GM21423 (cell line): ENCODE results near the gene MYMX.
"Not testable (repeated sequence)": the region's sequence is repeated elsewhere in the genome, so short reads cannot be mapped to it uniquely, and the experiment has no call there.

Source experiments
- ATAC-seq: cut with Tn5 transposase; IDR thresholded peaks from one replicate; pipeline ENCODE4 v1.9.1; 2021; ENCODE audit warnings: mild to moderate bottlenecking, moderate library complexity; ENCODE audit not compliant: unreplicated experiment

The MYMX gene

GRCh38 chr6:44185953-44186634, 30.6 kb upstream of the MYMX start:
- ATAC-seq, result no peak

GRCh38 chr6:44186635-44187025, 30.1 kb upstream of the MYMX start:
- no peak for ATAC-seq

GRCh38 chr6:44188819-44189218, 27.9 kb upstream of the MYMX start:
- no peak for ATAC-seq

DNA sequence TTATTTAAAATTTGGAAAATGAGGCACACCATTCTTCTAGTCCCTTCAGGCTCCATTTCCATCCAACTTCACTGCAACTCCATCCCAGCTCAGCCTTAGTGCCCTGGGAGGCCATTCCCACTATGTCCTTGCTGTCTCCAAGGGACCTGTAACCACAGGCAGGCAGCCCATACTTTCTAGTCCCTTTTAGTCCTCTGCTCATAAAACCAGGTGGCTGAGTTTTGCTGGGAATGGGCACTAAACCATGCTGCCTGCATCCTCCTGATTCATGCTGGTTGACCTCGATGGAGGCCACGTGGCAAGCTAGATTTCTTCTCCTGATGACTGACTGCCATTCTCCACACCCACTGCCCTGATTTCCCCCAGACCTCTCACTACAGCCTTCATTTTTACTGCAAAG, 27.5 kb upstream of the MYMX start:
- no peak for ATAC-seq

GRCh38 chr6:44190715-44191114, 26.0 kb upstream of the MYMX start:
- ATAC-seq, result no peak

GRCh38 chr6:44192428-44193041, 24.2 kb upstream of the MYMX start:
- ATAC-seq, result no peak

DNA sequence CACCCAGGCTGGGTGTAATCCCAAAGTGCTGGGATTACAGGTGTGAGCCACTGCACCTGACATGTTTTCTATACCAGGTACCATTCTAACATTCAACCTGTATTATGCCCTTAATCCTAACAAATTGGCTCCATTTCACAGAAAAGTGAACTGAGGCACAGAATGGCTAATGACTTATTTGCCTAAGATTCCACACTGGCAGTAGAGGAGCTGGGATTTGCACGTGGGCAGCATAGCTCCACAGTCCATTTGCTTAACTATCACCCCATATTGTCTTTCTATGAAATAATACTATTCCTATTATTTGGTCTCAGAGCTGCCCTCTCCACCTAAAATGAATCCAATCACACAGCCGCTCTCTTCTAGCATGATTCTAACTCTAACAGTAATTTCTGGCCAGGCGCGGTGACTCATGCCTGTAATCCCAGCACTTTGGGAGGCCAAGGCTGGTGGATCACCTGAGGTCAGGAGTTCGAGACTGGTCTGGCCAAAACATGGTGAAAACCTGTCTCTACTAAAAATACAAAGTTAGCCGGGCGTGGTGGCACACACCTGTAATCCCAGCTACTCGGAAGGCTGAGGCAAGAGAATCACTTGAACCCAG, 23.3 kb upstream of the MYMX start:
- ATAC-seq, result no peak

DNA sequence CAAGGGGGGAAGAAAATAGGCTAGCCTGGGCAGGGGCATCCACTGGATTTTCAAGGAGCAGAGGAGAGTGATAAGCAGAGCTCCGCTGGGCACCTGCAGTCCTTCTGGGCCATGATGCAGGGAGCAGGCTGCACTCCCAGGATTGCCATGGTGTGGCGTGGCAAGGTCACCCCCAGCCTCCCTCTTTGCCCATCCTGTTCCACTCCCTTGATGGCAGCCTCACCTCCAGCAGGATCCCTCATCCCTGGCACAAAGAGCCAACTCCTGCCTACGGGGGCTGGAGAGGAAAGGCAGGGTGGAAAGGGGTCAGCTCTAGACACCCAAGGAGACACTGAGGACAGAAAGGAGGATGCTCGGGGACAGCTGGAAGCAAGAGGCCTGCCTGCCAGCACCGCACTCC, 22.4 kb upstream of the MYMX start:
- no peak for ATAC-seq

DNA sequence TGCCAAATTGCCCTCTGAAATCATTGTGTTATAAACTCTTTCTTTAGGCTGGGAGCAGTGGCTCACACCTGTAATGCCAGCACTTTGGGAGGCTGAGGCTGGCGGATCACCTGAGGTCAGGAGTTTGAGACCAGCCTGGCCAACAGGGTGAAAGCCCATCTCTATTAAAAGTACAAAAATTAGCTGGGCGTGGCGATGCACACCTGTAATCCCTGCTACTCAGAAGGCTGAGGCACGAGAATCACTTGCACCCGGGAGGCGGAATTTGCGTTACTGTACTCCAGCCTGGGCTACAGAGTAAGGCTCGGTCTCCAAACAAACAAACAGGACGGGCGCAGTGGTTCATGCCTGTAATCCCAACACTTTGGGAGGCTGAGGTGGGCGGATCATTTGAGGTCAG, 20.4 kb upstream of the MYMX start:
- ATAC-seq, result not testable (repeated sequence)

- no peak for ATAC-seq
These were observed 18.0 kb upstream of the MYMX start for GRCh38 chr6:44198684-44199083.

GRCh38 chr6:44199883-44200282, 16.8 kb upstream of the MYMX start:
- no peak for ATAC-seq

- no peak for ATAC-seq
These were observed 15.5 kb upstream of the MYMX start for GRCh38 chr6:44201200-44201599.

GRCh38 chr6:44201638-44202303, 15.0 kb upstream of the MYMX start:
- ATAC-seq, result no peak

GRCh38 chr6:44202332-44202971, 14.3 kb upstream of the MYMX start:
- ATAC-seq, result no peak

GRCh38 chr6:44202972-44203750, 13.6 kb upstream of the MYMX start:
- ATAC-seq, result no peak

DNA sequence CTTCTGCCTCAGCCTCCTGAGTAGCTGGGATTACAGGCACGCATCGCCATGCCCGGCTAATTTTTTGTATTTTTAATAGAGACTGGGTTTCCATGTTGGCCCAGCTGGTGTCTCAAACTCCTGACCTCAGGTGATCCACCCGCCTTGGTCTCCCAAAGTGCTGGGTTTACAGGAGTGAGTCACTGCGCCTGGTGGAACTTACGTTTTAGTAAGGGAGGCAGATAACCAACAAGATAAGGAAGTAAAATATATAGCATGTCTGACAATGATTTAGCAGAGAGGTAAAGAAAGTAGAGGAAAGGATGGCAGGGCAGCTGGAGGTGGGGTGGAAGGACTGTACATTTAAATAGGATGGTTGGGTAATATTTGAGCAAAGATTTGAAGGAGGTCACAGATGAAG, 12.8 kb upstream of the MYMX start:
- no peak for ATAC-seq

DNA sequence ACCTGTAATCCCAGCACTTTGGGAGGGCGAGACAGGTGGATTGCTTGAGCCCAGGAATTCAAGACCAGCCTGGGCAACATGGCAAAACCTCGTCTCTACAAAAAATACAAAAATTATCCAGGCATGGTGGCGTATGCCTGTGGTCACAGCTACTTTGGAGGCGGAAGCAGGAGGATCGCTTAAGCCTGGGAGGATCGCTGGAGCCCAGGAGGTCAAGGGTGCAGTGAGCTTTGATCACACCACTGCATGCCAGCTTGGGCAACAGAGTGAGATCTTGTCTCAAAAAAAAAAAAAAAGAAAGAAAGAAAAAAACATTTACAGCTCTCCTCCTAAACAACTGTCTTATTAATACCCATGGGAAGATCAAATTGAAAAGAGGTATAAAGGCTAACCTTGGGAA, 8.8 kb upstream of the MYMX start:
- no peak for ATAC-seq

DNA sequence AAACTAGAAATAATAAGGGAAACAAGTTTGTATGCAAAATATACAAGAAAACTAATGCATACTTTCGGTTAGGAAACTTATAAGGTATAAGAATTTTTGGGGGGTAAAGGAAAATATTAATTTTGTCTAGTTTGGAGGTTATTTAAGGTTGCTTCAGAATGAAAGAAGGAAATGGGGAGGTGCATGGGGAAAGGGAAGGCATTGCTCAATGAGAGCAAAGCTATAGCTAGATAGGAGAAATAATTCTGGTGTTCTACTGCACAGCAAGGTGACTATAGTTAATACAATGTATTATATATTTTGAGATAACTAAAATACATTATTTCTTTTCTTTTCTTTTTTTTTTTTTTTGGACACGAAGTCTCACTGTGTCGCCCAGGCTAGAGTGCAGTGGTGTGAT, 5.4 kb upstream of the MYMX start:
- no peak for ATAC-seq

GRCh38 chr6:44214307-44214706, 2.4 kb upstream of the MYMX start:
- no peak for ATAC-seq

GRCh38 chr6:44217332-44218143, 812 bp downstream of the MYMX start:
- no peak for ATAC-seq
